A673 (cell line): ENCODE results near the gene AGBL3.

Source experiments
- CTCF ChIP-seq: fragments of 300-800, 200-600 bp; sonication (generic); conservative IDR thresholded peaks from 2 replicates; pipeline ENCODE4 v1.5.1; 2017; ENCODE audit warnings: low read depth, mild to moderate bottlenecking, antibody characterized with exemption, low read length, moderate library complexity, mixed read lengths
- EZH2 ChIP-seq: fragments of 200-600 bp; sonication (generic); IDR thresholded peaks from 2 replicates; pipeline ENCODE4 v1.6.1; 2017; ENCODE audit warnings: borderline replicate concordance, low read depth, mild to moderate bottlenecking, mixed read lengths, antibody characterized with exemption, low read length; ENCODE audit not compliant: poor library complexity, severe bottlenecking

GRCh38 chr7:134941952-134942351 lies 44.4 kb upstream of the AGBL3 start:
- no peak for TF ChIP-seq CTCF
- TF ChIP-seq EZH2, result no peak
